ENCODE data around the gene HOXA13.

Gene HOXA13

DNA sequence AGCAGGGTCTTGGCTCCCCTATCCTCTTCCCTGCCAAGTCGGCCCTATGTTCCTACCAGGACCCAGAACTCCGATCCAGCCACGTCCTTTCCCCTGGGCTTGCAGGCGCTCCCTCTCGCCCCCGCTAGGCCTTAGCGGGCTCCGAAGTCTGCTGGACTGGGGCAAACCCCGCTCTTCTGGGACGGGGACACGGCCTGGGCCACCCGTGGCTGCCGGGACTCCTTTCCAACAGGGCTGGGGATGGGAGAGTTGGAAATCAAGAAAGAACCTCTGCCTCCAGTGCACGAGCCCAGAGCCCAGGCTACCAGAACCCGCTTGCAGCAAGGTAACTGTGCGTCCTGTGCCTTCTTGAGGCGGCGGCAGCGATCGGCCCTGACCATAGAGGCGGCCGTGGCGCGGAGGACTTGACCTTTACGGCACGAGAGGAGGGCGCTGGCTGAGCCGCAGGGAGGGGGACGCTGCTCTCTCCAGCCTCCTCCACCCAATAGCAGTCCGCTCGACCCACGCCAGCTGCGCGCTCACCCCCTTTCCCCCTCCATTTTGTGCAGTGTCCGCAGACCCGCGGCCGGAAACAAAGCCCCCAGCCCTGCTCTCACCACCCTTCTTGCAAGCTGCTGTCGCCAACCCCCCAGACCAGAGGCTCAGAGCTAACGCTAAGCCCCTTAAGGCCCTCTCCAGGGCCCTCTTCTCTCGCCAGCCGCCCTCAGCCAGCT is 7.9 kb downstream of the HOXA13 start:
- no peak for DNase-seq

DNA sequence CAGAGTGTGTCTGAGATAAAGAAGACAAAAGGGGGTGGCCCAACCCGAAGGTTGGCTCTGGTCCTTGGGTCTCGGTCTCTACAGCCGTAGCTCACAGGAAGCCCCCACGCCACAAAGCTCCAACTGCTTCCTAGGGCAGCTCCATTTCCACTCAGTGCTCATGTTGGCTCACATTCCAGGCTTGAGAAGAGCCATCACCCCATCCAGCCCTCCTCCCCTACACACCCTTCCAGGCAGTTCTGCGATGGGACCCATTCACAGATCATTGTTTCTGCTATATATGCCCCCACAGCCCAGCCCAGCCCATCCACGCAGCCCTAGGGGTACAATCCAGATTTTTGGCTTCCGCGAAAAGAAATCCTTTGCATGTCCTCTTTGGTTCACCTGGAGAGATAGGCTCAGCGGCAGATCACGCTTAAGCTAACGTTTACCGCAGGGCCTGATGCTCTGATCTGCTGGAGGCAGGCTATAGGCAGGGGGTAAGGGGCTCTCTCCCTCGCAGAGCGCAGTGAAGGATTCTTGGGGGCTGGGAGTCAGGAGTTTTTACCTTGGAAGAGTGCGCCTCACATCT is 8.6 kb downstream of the HOXA13 start:
- DNase-seq = no peak

DNA sequence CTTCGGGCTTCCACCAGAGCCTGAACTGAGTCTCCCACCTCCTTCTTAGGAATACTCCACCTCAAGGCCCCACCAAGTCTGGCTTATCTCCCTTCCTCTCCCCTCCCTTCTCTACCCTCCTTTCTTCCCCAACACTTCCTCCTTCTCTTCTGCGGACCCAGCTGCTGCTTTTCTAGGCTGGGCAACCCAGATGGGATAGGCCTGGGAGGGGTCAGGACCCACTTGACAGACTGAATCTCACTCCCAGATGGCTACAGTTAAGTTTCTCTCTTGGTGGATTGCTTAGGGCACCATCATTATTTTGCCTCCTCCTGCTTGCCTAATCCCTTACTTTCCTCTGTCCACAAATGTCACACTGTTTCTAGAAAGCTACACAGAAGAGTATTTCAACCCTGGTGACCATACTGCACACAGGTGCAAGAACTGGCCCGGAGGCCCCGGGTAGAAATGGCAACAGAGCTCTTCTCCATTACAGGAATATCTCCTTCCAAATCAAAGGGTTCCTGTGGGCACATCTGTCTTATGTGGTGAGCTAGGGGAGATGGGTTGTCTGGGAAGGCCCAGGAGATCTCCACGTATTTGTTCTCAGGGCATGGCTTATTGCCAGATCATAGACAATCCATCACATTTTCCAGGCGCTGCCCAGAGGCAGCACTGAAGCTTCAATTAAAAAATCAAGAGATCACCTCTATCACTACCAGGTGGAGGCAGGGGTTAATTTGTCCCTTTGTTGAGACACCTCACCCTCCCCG is 9.7 kb downstream of the HOXA13 start:
- DNase-seq = no peak

DNA sequence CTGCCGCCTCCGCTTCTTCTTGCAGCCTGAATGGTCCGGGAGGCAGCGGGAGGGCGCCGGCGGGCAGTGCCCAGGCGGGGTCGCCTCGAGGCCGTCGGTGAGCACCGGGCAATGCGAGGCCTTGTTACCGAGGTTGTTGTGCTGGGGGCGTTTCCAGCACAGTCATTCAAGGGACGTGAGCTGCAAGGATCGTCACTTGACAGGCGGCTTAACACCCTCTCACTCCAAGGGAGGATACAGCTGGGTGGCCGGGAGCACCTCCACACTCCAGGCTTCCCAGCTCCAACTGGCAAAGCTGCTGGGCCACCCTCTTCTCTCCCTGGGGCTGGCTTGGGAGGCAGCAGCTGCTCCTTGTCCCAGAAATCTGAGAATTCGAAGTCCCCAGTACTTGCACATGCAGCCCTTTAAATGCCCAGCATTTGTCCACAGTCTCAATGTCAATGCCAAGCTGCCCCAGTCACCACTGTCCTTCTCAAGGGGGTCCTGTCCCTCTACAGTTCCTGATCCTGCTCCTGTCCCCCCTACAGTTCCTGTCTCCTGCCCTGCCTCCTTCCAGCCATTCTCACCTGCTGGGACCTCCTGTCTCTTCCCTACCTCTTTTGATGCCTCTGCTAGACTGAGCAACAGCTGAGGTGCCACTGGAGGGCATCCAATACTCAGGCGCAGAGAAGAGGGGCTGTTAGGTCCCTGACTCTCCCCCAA is 10.4 kb downstream of the HOXA13 start:
- DNase-seq = no peak

DNA sequence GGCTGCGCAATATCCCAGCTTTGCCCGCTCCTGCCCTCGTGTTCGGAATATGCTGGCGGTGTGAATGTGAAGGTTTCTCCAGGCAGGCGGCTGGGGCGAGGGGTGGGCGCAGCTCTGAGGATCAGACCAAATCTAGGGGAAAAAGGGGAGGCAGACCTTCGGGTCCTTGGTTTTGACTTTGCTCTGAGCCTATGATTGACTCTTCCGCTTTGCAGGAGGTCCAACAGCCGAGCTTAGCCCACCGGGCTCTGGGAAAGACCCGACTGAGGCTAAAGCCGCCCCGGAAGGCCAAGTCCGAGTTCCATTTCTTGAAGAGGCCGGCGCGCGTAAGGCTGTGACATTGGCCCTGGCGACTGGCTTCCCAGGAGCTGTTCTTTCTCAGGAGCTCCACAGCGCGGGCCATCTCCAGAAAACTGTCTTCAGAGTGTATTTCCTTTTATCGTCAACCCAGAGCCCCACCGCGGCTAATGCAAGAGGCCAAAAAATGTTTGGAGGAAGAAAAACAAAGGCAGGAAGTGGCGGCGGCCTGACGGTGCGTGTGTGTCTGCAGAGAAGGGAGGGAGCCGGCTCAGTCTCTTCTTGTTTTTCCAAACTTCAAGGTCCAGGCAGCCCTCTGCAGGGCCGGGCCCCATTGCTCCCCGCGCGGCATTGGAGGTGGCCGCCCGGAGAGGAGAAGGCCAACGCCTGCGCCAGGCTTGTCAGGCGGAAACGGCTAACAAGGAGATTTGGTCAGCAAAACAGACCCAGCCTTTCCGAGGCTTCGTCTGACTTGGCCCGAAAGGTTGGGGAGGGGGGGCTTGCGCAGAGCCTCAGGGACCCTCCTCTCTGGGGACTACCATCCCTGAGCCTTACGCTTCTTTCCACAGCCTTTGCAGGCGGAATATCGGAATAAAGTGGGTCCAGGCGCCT is 11.3 kb downstream of the HOXA13 start:
- DNase-seq = no peak

DNA sequence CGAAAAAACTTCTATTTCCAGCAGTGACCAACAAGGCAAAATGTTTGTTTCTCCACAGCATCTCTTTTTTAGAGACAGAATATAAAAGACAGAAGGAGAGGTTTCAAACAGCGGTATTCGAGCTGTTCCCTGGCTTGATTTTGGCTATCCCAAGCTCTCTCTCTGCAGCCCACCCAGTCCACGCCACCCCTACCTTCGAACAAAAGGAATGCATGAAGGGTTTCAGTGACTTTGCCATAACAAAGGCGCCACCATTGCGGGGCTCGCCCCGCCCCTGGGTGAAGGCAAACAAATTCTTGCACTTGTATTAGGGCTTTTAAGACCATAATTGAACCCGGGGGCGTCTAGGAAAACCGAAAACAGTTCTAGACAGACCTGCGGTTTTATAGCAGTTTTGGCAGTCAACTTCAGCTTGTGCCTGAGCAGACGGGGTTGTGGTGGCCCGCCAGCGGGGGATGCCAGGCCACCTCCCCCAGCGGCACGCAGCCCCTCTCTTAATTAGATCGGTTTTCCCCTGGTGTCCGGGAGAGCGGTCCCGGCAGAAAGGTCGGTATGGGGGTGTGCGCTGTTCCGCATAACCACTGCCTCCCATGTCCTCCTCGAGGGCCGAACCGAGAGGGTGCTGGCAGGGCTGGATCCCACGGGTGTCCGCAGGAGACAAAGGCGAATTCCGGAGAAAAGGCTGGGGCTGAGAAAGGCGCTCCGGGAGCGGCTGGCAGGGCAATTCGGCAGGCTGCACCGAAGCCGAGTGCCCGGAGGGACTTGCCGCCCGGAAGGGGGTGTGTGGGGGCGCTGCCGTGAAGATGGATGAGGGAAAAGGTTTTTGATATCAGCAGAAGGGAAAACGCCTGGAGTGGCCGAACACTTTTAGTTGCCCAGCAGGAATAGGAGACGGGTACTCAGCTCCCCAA is 12.2 kb downstream of the HOXA13 start:
- no peak for DNase-seq

DNA sequence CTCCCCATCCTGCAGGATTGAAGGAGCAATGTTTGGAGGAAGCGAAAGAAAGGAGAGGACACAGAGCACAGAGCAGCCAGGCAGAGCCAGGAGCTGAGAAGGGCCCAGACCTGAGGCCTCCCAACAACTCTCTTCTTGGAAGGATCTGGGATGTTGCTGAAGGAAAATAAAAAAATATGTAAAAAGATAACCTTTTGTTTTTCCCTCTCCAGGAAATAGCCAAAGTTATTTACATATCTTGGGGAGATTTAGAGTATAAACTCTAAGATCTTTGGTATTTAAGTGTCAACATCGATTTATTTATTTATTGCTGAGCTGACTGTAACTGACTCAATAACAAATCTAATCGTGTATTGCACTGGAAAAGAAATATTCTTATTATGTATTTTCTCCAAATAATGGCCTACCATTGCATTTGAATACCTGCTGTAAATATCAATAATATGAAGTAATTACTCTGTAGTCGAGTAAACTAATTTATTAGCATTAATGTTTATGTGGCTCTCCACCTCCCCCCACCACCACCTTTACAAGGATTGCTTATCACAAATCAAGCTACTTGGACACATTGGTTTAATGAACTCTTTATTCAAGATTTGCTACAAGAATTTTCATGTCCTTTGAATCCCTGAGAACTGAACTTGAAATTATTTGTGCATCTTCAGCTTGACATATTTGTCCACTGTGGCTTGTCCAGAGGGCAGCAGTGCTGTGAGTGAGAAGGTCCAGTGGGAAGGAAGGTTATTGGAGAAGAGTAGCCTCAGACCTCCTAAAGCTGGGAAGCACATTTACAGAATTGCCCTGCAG is 13.0 kb downstream of the HOXA13 start:
- no peak for DNase-seq

DNA sequence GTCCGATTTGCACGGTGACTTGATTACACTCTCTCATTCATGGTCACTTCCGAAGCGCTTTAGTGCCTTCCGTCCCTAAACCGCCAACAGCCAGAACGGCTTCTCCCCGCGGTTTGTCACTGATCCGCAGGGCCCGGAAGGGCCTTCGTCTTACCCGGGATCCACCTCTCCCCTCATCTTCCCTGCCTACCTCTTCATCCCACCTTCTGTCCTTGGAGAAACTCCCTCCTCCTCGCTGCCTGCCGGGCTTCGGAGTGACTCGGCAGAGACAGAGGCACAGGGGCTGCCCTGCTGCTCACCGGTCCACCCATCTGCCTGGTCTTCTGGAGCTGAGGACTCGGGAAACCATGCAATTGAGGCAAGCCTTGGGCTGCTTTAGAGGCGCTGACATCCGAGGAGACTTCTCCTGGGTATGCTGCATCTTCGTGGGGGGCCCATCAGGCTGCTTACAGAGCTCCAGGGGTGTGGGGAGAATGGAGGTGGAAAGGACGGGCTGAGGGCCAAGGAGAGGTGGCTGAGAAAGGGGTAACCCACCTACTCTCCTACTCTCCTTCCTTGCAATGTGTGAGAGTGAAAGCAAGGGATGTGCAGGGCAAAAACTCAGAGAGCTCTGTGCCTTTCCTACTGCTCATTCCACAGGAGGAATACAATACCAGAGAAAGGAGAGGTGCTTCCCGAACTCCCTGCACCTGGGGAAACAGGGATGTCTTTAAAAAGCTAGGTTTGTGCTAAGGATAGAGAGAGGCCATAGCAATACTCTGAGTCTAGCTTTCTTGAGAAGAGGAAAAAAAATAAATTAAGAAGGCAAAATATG is 13.8 kb downstream of the HOXA13 start:
- DNase-seq = no peak

DNA sequence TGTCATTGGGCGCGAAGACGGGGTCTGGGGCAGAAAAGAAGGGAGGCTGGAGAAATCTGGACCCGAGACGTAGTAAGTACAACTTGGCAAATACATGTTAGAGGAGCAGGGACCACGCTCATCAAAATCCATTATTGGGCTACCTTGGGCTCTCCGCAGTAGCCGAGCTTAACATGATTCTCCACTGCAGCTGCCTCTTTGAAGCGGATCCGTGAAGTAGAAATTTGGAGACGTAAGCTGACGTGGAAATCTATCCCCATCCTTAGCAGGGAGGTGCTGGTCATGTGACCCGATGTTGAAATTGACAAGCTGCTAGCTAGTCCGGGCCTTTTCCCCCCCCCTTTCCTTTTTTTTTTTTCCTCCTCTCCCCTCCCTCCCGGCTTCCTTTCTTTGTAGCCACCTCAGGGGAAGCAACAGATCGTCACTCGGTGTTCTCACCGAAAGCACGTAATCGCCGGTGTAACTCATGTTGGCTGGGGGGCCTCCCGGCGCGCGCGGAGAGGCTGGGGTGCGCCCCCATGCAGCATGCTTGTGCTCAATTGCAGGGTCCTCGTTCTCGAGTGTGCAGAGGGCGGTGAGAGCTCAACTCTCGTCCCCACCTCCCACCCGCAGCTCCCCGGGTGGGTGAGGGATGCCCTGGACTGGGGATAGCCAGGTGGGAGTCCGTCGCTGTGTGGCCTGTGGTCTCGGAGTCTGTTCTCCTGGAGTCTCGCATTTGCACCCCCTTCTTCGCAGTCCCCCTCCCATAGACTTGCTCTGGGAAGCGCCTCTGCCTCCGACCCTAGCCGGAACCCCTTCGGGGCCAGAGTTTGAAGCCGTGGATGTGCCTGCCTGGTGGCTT is 14.7 kb downstream of the HOXA13 start, which contains the start of gene HOXA11:
Gene HOXA11 (minus strand): TSS at position 220 of the 841 bp plus-strand sequence. CDS start 88 bp downstream, at position 132.
- no peak for DNase-seq

DNA sequence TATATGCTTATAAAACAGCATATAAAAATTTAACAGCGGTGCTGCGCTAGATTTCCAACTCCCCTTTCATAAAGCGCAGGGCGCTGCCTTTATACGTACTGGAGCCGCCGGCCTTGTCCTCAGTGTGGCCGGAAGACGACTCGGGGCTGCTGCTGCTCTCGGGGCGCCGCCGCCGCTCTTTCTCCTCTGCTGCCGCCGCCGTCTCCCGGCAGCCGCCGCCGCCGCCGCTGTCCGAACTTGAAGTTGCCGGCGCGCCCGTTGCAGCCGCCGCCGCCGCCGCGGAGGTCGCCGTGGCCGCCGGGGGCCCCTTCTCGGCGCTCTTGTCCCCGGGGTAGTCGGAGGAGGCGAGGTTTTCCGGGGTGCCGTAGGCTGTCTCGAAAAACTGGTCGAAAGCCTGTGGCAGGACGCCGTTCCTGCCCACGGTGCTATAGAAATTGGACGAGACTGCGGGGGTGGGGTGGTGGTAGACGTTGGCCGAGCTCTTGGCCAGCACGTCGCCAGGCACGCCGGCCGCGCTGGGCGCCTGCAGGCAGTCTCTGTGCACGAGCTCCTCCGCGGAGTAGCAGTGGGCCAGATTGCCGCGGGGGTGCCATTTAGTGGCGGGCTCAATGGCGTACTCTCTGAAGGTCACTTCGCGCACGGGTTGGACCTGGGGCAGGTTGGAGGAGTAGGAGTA is 15.4 kb downstream of the HOXA13 start:
- DNase-seq = no peak

DNA sequence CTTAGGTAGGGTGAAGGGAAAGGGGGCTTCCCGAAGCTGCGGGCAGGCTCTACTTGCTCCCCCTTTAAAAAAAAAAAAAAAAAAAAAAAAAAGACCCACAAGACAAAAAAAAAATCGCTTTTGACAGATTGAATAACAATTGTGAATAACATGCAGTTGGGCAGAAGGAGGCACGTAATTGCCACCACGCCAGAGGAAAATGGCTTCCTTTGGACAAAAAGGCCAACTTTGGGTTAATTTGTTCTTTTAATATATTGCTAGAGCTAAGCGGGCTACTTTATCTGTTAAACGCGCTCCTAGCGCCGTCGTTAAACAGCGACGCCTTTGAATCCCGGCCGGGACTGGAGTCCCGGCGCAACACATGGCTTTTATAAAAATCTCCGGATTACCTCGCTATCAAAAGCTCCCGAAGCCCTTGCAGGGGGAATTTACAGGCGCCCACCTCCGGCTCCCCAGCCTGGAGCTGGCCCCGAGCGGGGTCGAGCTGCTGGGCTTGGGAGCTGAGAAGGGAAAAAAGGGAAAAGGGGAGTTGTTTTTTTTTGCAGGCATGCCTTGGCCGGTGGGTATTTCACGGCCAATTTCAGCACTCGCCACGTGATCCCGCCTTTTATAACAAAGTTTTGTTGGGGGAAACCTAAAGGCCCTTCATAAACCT is 16.1 kb downstream of the HOXA13 start:
- no peak for DNase-seq

DNA sequence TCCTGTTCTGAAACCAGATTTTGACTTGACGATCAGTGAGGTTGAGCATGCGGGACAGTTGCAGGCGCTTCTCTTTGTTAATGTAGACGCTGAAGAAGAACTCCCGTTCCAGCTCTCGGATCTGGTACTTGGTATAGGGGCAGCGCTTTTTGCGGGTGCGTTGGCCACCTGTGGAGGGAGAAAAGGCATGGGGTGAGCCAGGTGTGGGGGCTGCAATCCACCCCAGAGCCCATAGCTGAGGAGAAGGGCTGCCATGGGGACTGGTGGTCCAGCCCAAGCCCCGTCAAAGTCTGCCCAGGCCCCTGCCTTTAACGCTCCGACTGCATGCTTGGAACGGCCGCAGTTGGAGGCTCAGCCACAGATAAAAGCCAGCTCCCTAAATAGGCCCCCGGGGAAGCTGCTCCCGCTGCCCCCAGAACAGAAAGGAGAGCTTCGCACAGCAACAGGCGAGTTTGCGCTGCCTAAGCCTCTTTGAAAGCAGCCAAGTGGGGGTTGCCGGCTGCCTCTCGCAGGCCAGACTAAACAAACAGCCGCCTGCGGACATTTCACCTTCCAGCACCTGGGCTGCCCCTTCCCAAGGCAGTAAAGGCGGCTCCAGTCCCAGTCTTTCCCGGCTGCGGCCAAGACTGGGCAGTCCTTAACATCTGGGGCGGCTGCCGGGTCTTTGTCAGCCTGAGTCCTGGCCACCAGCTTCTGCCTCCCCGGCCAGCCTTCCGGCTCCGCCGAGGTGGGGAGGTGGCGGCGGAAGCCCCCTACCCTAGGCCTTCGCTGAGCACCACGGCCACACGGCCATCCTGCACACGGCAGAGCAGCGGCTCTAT is 16.8 kb downstream of the HOXA13 start:
- DNase-seq = no peak

DNA sequence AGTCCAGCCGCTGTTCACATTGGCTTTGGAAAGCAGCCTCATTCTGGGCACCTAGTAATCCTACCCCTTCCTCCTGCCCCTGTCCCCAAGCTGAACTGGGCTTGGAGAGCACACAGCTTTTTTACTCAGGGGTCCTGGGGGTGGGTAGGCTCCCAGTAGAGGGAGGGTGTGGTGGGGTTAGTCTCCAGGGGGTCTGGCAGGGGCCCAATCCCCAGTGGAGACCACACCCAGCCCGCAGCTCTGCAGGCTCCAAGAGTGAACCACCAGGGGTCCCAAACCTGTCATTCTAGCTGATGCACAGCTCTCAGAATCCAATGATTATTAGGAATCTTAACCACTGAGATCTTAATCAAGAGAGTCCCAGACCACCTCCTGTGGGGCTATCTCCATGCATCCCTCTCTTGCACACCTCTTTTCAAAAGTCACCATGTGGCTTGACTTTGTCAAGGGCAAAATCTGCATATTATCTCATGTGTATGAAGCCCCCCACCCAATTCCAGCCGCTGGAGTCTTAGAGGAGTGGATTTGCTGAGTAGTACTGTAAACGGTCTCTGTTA is 17.5 kb downstream of the HOXA13 start:
- no peak for DNase-seq

DNA sequence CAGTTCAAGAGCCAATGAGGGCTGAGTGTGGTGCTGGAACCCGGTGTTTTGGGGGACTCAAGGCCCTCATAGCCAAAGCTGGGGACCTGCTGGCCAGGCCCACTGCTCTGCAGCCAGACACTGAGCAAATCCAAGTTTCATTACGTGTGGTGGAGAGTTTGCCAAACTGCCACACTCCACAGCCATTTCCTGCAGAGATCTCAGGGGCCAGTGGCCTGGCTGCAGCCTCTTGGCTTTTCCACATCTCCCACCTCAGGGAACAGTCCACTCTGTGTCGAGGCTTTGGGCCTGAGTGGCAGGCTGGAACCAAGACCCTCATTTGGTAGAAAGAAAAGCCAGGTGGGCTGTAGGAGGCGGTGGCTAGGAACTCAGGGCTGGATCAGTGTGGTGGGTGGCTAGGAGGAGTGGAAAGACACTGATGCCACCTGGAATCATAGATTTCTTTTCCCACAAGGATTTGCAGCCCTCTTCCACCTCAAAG is 18.1 kb downstream of the HOXA13 start:
- DNase-seq = no peak

DNA sequence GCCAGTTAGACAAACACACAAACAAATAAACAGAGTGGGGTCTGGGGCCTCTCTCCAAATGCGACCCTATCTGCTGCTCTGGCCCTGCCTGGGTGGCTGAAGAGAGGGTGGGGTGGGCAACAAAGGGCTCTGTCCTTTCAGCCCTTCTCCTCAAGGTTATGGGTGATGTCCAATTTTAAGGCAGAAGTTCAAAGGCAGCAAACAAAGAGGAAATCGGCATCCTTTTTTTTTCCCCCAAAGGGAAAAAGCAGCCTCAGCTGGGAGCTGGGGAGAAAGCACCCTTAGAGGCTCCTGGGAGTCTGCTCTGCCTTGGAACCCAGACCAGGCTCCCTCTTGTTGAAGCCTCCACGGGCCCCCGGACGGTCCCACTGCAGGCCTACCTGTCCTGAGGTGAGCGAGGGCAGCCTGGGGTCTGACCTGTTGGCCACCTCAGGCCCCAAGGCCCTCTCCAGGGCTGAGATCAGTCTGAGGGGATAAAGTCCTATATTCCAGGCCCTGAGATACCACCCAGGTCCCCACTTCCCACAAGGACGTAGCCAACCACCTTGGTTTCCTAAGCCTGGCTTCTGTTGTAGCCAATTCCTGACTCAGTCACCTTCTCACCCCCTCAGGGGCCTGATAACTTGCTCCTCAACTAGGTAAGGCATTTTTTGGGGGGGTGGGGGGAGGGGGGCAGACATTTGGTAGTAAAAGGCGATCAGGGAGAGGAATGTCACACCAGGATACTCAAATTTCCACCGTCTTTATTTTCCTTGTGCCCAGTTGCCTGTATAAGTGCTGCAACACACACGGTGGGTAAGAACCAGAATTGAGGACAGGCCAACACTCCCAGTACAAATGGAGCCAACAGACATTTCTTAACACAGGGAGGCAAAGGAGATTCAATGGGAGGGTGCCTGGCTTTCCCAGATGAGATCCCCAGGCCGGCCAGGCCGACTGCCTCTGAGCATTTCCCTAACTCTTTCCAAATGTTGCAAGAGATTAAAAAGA is 19.2 kb downstream of the HOXA13 start:
- no peak for DNase-seq
